Measurements from ENCODE around the gene UBE2U.

Gene UBE2U

DNA sequence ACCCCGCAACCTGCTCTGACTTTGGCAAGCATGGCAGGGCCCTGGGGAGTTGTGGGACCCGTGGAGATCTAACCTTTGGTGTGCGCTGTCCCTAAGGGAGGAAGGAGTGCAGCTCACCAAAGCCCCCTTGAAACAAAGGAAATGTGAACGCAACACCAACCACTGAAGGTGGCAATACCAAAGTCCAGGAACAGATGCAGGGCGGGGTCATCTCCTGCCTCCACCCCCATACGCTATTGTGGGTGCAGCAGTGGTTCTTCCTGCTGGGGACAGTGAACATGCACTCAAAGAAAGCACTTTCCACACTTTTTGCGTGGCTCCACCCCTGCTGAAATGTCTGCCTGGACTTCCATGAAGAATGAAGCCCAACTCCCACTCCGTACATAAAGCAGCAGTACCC is 93.0 kb downstream of the UBE2U start:
- DNase-seq, result no peak

DNA sequence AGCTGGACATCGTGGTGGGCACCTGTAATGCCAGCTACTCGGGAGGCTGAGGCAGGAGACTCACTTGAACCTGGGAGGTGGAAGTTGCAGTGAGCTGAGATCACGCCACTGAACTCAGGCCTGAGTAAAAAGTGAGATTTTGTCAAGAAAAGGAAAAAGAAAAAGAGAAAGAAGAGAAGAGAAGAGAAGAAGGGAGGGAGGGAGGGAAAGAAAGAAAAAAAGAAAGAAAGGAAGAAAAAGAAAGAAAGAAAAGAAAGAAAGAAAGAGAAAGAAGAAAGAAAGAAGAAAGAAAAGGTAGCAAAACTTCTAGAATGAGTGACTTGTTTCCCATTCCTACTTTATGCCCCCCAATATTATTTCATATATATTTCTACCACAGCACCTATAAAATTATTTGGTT is 98.8 kb downstream of the UBE2U start:
- DNase-seq, result no peak

DNA sequence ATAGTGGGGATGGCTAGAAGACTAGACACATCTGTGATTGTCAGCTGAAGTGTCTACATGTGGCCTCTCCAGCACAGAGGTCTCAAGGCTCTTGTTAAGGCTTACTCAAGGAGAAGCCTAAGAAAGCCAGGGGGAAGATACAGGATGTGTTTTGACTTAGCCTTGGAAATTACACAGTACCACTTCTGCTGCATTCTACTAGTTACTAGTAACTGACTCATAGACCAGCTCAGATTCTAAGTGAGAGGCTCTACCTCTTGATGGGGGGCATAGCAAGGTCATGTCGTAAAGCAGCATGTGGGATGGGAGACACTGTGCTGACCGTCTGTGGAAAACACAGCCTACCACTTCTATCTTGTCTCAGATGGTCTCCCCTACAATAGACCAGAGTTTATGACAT is 99.5 kb downstream of the UBE2U start:
- DNase-seq, result no peak

DNA sequence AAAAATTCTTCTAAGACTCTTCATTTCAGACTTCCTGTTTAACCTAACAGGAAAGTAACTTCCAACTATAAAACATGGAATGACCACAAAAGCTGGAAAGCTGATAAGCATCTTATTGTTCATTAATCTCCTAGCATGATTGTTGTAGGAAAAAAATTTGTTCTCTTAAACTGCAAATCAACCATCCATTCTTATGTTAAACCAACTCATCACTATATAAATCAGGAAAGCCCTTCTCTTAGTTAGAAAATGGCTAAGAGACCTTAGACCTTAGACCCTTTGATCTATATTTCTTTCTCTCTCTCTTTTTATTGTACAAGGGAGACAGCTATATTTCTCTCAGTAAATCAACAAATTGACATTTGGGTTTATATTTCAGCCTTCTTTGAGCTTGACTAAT is 101.4 kb downstream of the UBE2U start:
- no peak for DNase-seq

DNA sequence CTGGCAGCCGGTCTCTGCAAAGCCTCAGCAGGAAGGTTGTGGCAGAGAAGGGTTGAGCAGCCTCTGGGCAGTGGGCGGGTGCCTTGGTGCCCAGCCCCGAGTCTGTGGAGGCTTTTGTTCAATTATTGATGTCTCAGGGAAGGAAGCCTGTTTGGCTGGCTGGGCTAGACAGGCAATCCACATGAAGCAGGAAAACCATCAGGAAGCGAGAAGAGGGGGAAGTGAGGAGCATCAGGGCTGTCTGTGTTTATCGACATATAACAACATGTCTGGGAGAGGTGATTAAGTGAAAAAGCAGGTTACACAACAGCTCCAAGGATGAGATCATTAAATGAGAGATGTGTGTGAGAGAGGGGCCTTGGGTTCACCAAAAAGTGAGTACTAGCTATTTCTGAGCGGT is 105.4 kb downstream of the UBE2U start:
- DNase-seq, result no peak

DNA sequence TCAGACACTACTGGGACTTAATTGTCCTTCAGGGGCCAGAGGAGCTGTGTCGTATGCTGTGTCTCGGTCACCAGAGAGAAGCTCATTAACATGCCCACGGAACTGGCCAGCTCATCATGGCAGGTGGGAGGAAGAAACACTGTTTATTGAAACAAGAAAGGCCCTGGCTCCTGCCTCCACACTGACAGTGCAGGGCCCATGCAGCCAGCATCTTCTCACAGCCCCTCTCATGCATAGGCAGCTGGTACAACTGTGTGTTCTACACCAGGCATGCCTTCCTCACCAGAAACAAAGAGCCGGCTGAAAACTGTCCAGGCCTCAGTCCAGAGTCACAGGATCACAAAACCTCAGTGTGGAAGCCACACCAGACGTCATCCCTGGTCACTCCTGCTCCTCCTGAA is 106.0 kb downstream of the UBE2U start:
- no peak for DNase-seq

DNA sequence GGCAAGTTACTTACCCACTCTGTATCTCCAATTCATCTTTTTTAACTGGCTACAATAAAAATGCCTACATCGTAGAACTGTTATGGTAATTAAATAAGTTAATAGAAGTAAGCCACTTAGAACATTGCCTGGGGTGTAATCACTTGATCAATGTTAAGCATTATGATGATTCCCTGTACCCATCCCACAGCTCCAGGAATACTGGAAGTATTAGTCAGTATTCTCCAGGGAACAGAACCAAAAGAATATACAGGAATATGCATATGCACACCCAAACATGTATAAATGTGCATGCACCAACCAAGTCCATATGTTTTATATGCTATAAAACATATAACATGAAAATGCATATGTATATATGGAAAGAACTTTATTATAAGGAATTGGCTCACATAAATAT is 107.3 kb downstream of the UBE2U start:
- DNase-seq, result no peak

DNA sequence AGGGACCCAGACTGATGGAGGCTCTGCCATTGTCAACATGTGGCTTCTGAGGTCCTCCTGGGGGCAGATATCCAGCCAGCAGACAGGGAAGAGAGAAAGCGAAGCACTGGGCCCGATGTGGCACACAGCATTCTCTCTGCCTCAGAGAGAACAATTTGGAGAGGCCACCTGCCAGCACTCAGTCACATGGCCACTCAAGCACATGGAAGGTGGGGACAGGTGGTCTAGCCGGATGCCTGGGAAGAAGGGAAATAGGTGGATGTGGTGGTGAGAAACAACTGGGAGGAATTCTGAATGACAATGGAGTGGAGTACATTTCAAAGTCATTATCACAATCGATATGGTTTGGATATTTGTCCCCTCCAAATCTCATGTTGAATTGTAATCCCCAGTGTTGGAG is 109.0 kb downstream of the UBE2U start:
- DNase-seq, result no peak

DNA sequence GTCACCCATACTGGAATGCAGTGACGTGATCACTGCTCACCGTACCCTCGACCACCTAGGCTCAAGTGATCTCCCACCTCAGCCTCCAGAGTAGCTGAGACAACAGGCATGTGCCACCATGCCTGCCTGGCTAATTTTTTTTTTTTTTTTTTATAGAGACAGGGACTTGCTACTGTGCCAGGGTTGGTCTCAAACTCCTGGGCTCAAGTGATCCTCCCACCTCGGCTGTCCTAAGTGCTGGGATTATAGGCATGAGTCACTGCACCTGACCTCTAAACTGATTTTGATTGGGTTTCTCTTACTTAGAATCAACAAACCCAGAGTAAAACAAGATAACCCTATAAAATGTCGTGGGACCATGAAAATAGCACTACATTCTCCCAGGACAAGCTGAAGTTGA is 112.0 kb downstream of the UBE2U start:
- DNase-seq, result no peak

All from bone marrow (tissue), 2 donors.